BLaER1 treated with 17β-estradiol and CSF1 and Interleukin-3, amounts not matched to agents 10 nM and 100 nM (cell line): ENCODE data around the gene ZNF791.
A peak's percentile ranks its signal among the peaks of the same experiment; 100 is the strongest.

Experiments used
- H3K27ac ChIP-seq, 11 experiments: shearing (Covaris generic); formaldehyde crosslinking; 2 replicates each; pipeline ENCODE4 v1.8.1; 2022
- H3K27me3 ChIP-seq, 11 experiments: shearing (Covaris generic); formaldehyde crosslinking; 2 replicates each; pipeline ENCODE4 v1.8.1; 2022
- H3K36me3 ChIP-seq, 11 experiments: shearing (Covaris generic); formaldehyde crosslinking; 2 replicates each; pipeline ENCODE4 v1.8.1; 2022
- H3K4me1 ChIP-seq, 10 experiments: shearing (Covaris generic); formaldehyde crosslinking; 2 replicates each; pipeline ENCODE4 v1.8.1; 2022
- H3K4me2 ChIP-seq, 11 experiments: shearing (Covaris generic); formaldehyde crosslinking; 2 replicates each; pipeline ENCODE4 v1.8.1; 2022
- H3K4me3 ChIP-seq, 10 experiments: shearing (Covaris generic); formaldehyde crosslinking; 2 replicates each; pipeline ENCODE4 v1.8.1; 2022
- H3K9ac ChIP-seq, 11 experiments: shearing (Covaris generic); formaldehyde crosslinking; 2 replicates each; pipeline ENCODE4 v1.8.1; 2022
- H3K9me3 ChIP-seq, 11 experiments: shearing (Covaris generic); formaldehyde crosslinking; replicated peaks in 1 of 11; 2 replicates each; pipeline ENCODE4 v1.8.1; 2022
- H4K20me1 ChIP-seq, 11 experiments: shearing (Covaris generic); formaldehyde crosslinking; 2 replicates each; pipeline ENCODE4 v1.8.1; 2022
- Cebpa-rat ChIP-seq, 11 experiments: shearing (Covaris generic); IDR thresholded peaks; 2 replicates each; pipeline ENCODE4 v1.8.1; 2022

The ZNF791 gene

GRCh38 chr19:12646551-12646950 is 35.8 kb downstream of the ZNF791 start:
- H3K4me1 ChIP-seq = peaks cover 0 to 21% (median 13%) of the 10 kb centered on the region in 10 experiments; a peak in 16 of 20 replicates
- no peak for TF ChIP-seq Cebpa-rat (IDR thresholded peaks at IDR 0.05)
- H3K9me3 ChIP-seq = peaks cover 0 to 6% (median 0%) of the 10 kb centered on the region in 11 experiments; a peak in 5 of 22 replicates
- peaks cover 0 to 14% (median 0%) of the 10 kb centered on the region in 11 experiments; a peak in 3 of 22 replicates for H4K20me1 ChIP-seq
- peak overlapping the region in 9 of 11 experiments; percentile 21 to 64 (median 56); a peak in 16 of 22 replicates for H3K4me2 ChIP-seq
- H3K9ac ChIP-seq = peak overlapping the region in 3 of 11 experiments; percentile 23 to 44 (median 29); a peak in 1 of 22 replicates
- peak overlapping the region in 4 of 11 experiments; percentile 18 to 53 (median 44); a peak in 5 of 22 replicates for H3K27ac ChIP-seq
- H3K4me3 ChIP-seq = no peak overlapping the region
- H3K36me3 ChIP-seq = peaks cover 20 to 81% (median 46%) of the 10 kb centered on the region in 11 experiments
- no peaks in the 10 kb centered on the region for H3K27me3 ChIP-seq

GRCh38 chr19:12647047-12647446 is 36.3 kb downstream of the ZNF791 start:
- Histone ChIP-seq H3K27ac (peak overlapping the region in 3 of 11 experiments; percentile 23 to 45 (median 28); a peak in 4 of 22 replicates), H3K4me1 (peaks cover 0 to 21% (median 13%) of the 10 kb centered on the region in 10 experiments; a peak in 16 of 20 replicates), H3K9me3 (peaks cover 0 to 6% (median 0%) of the 10 kb centered on the region in 11 experiments; a peak in 5 of 22 replicates), H3K9ac (peak overlapping the region in 3 of 11 experiments; percentile 23 to 44 (median 29); a peak in 1 of 22 replicates), H3K36me3 (peaks cover 25 to 85% (median 50%) of the 10 kb centered on the region in 11 experiments), H3K4me2 (peak overlapping the region in 9 of 11 experiments; percentile 21 to 64 (median 56); a peak in 17 of 22 replicates), H3K27me3 (no peaks in the 10 kb centered on the region), H4K20me1 (peaks cover 0 to 13% (median 0%) of the 10 kb centered on the region in 11 experiments; a peak in 3 of 22 replicates), H3K4me3 (no peak overlapping the region)
- TF ChIP-seq Cebpa-rat (IDR thresholded peaks at IDR 0.05) = no peak

GRCh38 chr19:12647490-12648071 is 36.9 kb downstream of the ZNF791 start:
- Histone ChIP-seq H3K4me3 (no peak overlapping the region), H3K9me3 (peaks cover 0 to 6% (median 0%) of the 10 kb centered on the region in 11 experiments; a peak in 5 of 22 replicates), H3K27ac (peak overlapping the region in 1 of 11 experiments; percentile 45; a peak in 2 of 22 replicates), H3K4me1 (peaks cover 0 to 21% (median 13%) of the 10 kb centered on the region in 10 experiments; a peak in 16 of 20 replicates), H3K4me2 (peak overlapping the region in 8 of 11 experiments; percentile 21 to 64 (median 58); a peak in 11 of 22 replicates), H4K20me1 (peaks cover 0 to 13% (median 0%) of the 10 kb centered on the region in 11 experiments; a peak in 3 of 22 replicates), H3K9ac (no peak overlapping the region), H3K36me3 (peaks cover 30 to 86% (median 55%) of the 10 kb centered on the region in 11 experiments), H3K27me3 (no peaks in the 10 kb centered on the region)
- no peak for TF ChIP-seq Cebpa-rat (IDR thresholded peaks at IDR 0.05)

GRCh38 chr19:12648088-12648487 is 37.4 kb downstream of the ZNF791 start:
- H3K4me3 ChIP-seq = no peak overlapping the region
- no peaks in the 10 kb centered on the region for H3K27me3 ChIP-seq
- H3K4me1 ChIP-seq = peaks cover 0 to 21% (median 13%) of the 10 kb centered on the region in 10 experiments; a peak in 16 of 20 replicates
- H3K27ac ChIP-seq = no peak overlapping the region
- peaks cover 0 to 13% (median 0%) of the 10 kb centered on the region in 11 experiments; a peak in 3 of 22 replicates for H4K20me1 ChIP-seq
- no peak overlapping the region for H3K4me2 ChIP-seq
- H3K9me3 ChIP-seq = peaks cover 0 to 6% (median 0%) of the 10 kb centered on the region in 11 experiments; a peak in 5 of 22 replicates
- no peak for TF ChIP-seq Cebpa-rat (IDR thresholded peaks at IDR 0.05)
- peaks cover 31 to 91% (median 58%) of the 10 kb centered on the region in 11 experiments for H3K36me3 ChIP-seq
- no peak overlapping the region for H3K9ac ChIP-seq

- Histone ChIP-seq H3K4me1 (peaks cover 0 to 21% (median 13%) of the 10 kb centered on the region in 10 experiments; a peak in 16 of 20 replicates), H3K9me3 (peaks cover 0 to 6% (median 0%) of the 10 kb centered on the region in 11 experiments; a peak in 5 of 22 replicates), H3K36me3 (peaks cover 36 to 95% (median 66%) of the 10 kb centered on the region in 11 experiments), H3K27ac (no peak overlapping the region), H3K9ac (no peak overlapping the region), H3K27me3 (no peaks in the 10 kb centered on the region), H3K4me3 (no peak overlapping the region), H4K20me1 (peaks cover 0 to 18% (median 0%) of the 10 kb centered on the region in 11 experiments; a peak in 5 of 22 replicates), H3K4me2 (no peak overlapping the region)
- no peak for TF ChIP-seq Cebpa-rat (IDR thresholded peaks at IDR 0.05)
Observed at GRCh38 chr19:12649941-12650340, 39.2 kb downstream of the ZNF791 start.

GRCh38 chr19:12652219-12652618 is 41.5 kb downstream of the ZNF791 start:
- Histone ChIP-seq H3K4me1 (peaks cover 0 to 9% (median 2%) of the 10 kb centered on the region in 10 experiments; a peak in 15 of 20 replicates), H3K9me3 (peaks cover 0 to 6% (median 0%) of the 10 kb centered on the region in 11 experiments; a peak in 5 of 22 replicates), H3K4me2 (no peak overlapping the region), H3K27me3 (no peaks in the 10 kb centered on the region), H4K20me1 (peaks cover 0 to 24% (median under 1%) of the 10 kb centered on the region in 11 experiments; a peak in 7 of 22 replicates), H3K4me3 (no peak overlapping the region), H3K27ac (no peak overlapping the region; a peak in 1 of 22 replicates), H3K9ac (no peak overlapping the region), H3K36me3 (peaks cover 59 to 95% (median 83%) of the 10 kb centered on the region in 11 experiments)
- TF ChIP-seq Cebpa-rat (IDR thresholded peaks at IDR 0.05) = no peak

GRCh38 chr19:12655546-12655945 is 44.8 kb downstream of the ZNF791 start:
- Histone ChIP-seq H4K20me1 (peaks cover 0 to 29% (median 0%) of the 10 kb centered on the region in 11 experiments; a peak in 7 of 22 replicates), H3K27ac (no peak overlapping the region), H3K4me2 (no peak overlapping the region), H3K4me1 (no peaks in the 10 kb centered on the region), H3K4me3 (no peak overlapping the region), H3K36me3 (peaks cover 90 to 100% (median 98%) of the 10 kb centered on the region in 11 experiments), H3K27me3 (no peaks in the 10 kb centered on the region), H3K9me3 (peaks cover 0 to 4% (median 0%) of the 10 kb centered on the region in 11 experiments; a peak in 2 of 22 replicates), H3K9ac (no peak overlapping the region)
- TF ChIP-seq Cebpa-rat (IDR thresholded peaks at IDR 0.05) = no peak

GRCh38 chr19:12656899-12657571 is 46.3 kb downstream of the ZNF791 start:
- H3K27me3 ChIP-seq = no peaks in the 10 kb centered on the region
- peaks cover 90 to 100% (median 99%) of the 10 kb centered on the region in 11 experiments for H3K36me3 ChIP-seq
- H3K9ac ChIP-seq = no peak overlapping the region
- H3K4me1 ChIP-seq = no peaks in the 10 kb centered on the region
- no peak overlapping the region for H3K4me3 ChIP-seq
- peaks cover 0 to 4% (median 0%) of the 10 kb centered on the region in 11 experiments; a peak in 2 of 22 replicates for H3K9me3 ChIP-seq
- no peak overlapping the region for H3K4me2 ChIP-seq
- H4K20me1 ChIP-seq = peaks cover 0 to 40% (median 0%) of the 10 kb centered on the region in 11 experiments; a peak in 7 of 22 replicates
- H3K27ac ChIP-seq = no peak overlapping the region
- TF ChIP-seq Cebpa-rat (IDR thresholded peaks at IDR 0.05) = no peak
